Activated CD8-positive, alpha-beta memory T cell treated with anti-CD3 and anti-CD28 coated beads, Interleukin-2, amount 50 U/mL, for 24 hours (primary cell): ENCODE measurements around the gene PRADC1.
"Not testable (repeated sequence)": the region's sequence is repeated elsewhere in the genome, so short reads cannot be mapped to it uniquely, and the experiment has no call there.

Experiments
- DNase-seq: peaks from one replicate; pipeline ENCODE4 v3.0.0-alpha.2; 2020; ENCODE audit errors: extremely low read depth

The PRADC1 gene

GRCh38 chr2:73233154-73233931 is at the start of gene PRADC1:
Gene PRADC1 (minus strand): TSS chr2:73233239. CDS start chr2:73233160, 79 bp downstream.
- peak; percentile 90 for DNase-seq

GRCh38 chr2:73281244-73281643 is 48.2 kb upstream of the PRADC1 start:
- no peak for DNase-seq

DNA sequence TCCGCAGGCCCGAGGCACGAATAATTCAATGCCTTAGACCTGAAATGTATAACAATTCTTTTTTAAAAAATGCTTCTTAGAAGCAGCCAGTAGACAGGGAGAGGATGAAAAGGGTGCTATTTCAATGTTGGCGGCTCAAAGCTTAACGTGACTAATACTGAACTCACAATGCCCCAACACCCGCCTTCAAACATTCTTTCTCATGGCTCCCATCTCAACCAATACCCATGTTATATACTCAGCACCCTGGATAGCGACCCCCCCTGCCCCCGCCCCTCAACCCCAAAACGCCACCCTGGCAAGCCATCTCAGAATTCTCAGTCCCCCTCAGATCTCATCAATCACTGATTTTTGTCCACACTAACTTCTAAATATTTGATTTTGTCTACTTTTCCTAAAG is 46.8 kb upstream of the PRADC1 start:
- DNase-seq, result no peak

- no peak for DNase-seq
These were observed 39.2 kb upstream of the PRADC1 start for GRCh38 chr2:73272270-73272669.

- no peak for DNase-seq
These were observed 36.8 kb upstream of the PRADC1 start for GRCh38 chr2:73269686-73270465.

- DNase-seq, result no peak
These were observed 36.0 kb upstream of the PRADC1 start for GRCh38 chr2:73268830-73269685.

GRCh38 chr2:73268366-73268829 is 35.4 kb upstream of the PRADC1 start:
- DNase-seq, result no peak

GRCh38 chr2:73267008-73267407 is 34.0 kb upstream of the PRADC1 start:
- no peak for DNase-seq

- DNase-seq, result no peak
These were observed 33.2 kb upstream of the PRADC1 start for GRCh38 chr2:73266061-73266901.

- DNase-seq, result no peak
These were observed 32.4 kb upstream of the PRADC1 start for GRCh38 chr2:73265298-73266060.

DNA sequence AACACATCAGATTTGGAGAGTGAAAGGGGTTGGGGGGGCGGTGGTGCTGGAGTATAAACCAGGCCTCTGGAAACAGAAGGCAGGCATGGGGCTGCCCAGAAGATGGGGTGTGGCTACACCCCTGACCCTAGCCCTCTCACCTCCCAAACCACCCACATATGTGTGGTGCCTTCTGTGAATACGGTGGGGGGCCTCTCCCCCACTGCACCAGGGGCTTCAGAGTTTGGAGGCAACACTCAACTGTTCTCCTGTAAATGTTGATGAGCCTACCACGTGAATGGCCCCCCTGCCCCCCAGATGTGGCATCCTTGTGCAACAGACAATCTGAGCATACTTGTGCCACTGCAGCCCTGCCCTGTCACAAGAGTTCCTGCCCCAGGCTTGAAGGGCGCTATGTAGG is 31.7 kb upstream of the PRADC1 start:
- no peak for DNase-seq

- no peak for DNase-seq
These were observed 31.2 kb upstream of the PRADC1 start for GRCh38 chr2:73264332-73264606.

DNA sequence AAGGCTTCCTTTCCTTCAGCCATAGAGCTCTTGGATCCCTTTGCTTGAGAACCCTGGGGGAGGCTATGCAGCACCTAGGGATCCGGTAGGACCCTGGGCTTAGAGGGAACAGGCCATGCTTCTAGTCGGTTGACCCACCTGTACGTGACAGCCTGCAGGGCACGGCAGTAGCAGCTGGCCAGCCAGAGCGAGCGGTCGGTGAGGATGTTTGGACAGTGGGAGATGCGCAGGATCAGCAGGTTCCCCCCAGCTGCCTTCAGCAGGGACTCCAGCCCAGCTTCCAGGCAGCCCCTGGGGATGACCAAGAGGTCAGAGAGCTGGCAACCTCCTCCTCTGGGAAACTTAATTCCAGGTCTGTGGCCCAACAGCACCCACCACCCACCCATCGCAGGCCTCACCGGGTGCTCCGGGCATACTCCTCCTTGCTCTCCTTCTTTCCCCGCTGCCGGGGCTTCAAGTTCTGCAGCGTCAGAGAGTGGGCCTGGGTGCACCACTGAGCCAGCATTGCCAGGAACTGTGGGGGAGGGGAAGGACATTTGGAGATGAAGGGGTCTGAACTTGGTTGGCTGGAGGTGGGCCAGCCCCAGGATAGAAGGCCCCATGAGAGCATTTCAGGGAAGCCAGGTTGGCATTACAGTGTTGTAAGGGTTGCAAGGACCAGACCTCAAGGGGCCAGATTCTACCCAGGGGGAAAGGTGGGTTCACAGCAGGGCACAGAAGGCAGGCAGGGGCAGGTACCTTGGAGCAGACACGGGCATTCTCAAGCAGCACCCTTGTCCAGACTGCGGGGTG is 30.7 kb upstream of the PRADC1 start:
- no peak for DNase-seq

- not testable (repeated sequence) for DNase-seq
These were observed 29.8 kb upstream of the PRADC1 start for GRCh38 chr2:73262691-73263429.

DNA sequence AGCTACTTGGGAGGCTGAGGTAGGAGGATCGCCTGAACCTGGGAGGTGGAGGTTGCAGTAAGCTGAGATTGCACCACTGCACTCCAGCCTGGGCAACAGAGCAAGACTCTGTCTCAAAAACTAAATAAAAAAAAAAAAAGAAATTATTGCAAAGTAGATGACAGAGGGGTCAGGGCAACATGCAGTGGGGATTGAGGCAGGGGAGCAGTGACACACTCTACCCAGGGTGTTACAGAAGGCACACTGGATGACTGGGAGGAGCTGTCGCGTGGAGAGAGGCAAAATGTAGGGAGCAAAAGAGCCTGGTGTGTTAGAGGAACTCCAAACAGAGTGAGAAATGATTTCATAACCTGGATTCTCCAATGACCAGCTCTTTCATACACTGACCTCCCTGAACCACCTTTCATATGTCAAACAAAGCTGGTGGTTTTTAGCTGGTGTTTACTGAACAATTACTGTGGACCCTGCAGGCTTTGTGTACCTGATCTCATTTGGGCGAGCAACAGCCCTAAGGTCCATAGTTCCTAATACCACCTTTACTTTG is 29.1 kb upstream of the PRADC1 start:
- no peak for DNase-seq

DNA sequence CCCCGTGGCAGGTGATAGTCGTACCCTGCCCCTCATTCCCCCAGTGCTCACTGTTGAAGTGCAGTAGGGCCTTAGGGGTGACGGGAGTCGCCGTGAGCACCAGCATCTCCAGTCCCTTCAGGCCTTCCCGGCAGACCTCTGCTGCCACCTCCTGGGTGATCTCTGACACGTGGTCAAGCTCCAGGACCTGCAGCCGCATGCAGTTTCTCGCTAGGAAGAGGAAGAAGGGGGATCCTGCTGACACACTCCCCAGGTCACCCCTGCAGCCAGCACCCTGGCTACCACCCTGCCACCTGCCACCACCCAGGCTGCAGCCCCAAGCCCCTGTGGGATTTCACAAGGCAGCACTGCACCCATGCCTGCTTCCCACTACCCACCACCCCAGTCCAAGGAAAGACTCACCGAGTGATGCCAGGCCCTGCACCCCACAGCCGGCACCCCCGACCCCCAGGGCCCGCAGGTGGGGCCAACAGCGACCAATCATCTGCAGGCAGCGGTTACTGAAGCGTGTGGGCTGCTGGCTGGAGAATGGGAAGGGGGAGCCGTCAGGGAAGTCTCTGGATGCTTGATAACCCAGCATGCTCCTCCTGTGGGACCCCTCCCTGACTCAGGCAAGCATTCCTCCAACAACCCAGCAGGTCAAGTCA is 27.4 kb upstream of the PRADC1 start:
- no peak for DNase-seq

- no peak for DNase-seq
These were observed 26.8 kb upstream of the PRADC1 start for GRCh38 chr2:73259704-73260337.

GRCh38 chr2:73259276-73259675 is 26.2 kb upstream of the PRADC1 start:
- no peak for DNase-seq
